ENCODE measurements around the gene MRPL33. TPM values are rescaled to one million over a fixed set of nuclear protein-coding genes. Genes with fewer than 3 reads are reported as not detected.

MRPL33 gene
- total and polyA plus RNA-seq, 3 donors from 2014 or later, result 142 to 204 (median 175) TPM

DNA sequence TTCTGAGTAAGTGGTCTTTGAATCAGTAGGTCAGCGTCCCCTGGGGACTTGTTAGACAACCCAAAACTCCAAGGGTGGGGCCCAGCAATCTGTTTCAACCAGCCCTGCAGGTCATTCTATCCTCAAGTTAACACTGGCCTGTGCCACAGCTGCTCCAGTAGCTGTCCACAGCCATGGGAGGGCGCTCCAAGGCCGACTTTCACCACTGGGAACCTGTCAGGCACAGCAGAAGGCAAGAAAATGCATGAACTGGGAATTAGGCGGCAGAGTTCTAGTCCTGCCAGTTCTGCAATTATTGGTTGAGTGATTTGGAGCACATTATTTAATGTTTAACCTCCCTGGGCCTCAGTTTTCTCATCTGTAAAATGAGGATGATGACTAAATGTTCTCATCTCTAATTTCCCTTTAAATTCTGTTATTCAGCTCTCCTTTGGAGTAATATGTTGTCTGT is 17.4 kb upstream of the MRPL33 start:
- 53 to 57% methylated on average over 4 of the region's 4 CpGs for WGBS, 2 donors
- H3K4me1 ChIP-seq, result peaks cover 11% of the 10 kb centered on the region
- intact Hi-C loops (cut with DNase I; ENCODE audit: low total_unique reads), result no loop called here
- no peak overlapping the region for H3K27ac ChIP-seq
- no peaks in the 10 kb centered on the region for H3K36me3 ChIP-seq (ENCODE audit: low read depth, missing control alignments)
- TF ChIP-seq, protein P1, sequence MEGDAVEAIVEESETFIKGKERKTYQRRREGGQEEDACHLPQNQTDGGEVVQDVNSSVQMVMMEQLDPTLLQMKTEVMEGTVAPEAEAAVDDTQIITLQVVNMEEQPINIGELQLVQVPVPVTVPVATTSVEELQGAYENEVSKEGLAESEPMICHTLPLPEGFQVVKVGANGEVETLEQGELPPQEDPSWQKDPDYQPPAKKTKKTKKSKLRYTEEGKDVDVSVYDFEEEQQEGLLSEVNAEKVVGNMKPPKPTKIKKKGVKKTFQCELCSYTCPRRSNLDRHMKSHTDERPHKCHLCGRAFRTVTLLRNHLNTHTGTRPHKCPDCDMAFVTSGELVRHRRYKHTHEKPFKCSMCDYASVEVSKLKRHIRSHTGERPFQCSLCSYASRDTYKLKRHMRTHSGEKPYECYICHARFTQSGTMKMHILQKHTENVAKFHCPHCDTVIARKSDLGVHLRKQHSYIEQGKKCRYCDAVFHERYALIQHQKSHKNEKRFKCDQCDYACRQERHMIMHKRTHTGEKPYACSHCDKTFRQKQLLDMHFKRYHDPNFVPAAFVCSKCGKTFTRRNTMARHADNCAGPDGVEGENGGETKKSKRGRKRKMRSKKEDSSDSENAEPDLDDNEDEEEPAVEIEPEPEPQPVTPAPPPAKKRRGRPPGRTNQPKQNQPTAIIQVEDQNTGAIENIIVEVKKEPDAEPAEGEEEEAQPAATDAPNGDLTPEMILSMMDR (IDR thresholded peaks at IDR 0.05), result peak; percentile 53 to 59 (median 57)
- TF ChIP-seq POLR2A (IDR thresholded peaks at IDR 0.05), result no peak
- H3K27me3 ChIP-seq, result no peaks in the 10 kb centered on the region
- no peak overlapping the region for H3K4me3 ChIP-seq
- peak; percentile 85 for DNase-seq
- H3K9me3 ChIP-seq, result no peaks in the 10 kb centered on the region

DNA sequence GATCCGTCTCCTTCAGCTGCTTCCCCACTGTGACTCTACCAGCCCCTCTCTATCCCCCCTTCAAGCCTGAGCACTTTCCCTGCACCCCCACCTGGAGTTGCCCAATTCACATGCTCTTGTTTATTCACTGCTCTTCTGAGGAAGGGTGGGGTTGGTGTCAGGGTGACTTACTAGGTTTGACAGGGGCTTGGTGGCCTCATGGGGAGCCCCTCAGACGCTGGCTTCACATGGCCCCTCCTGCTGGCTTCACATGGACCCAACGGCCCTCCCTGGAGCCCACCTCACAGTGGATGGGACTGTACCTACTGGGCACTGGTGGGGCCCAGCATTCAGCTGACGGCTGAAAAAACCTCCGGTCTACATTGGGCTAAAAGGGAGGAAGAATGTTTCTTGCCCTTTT is 16.7 kb upstream of the MRPL33 start:
- no peak overlapping the region for H3K4me3 ChIP-seq
- no peak overlapping the region for H3K27ac ChIP-seq
- no peaks in the 10 kb centered on the region for H3K27me3 ChIP-seq
- WGBS, 2 donors, result 90 to 94% methylated on average over 5 of the region's 5 CpGs
- no peaks in the 10 kb centered on the region for H3K9me3 ChIP-seq
- intact Hi-C loops (cut with DNase I; ENCODE audit: low total_unique reads), result no loop called here
- TF ChIP-seq, protein P1 (IDR thresholded peaks at IDR 0.05), result no peak
- TF ChIP-seq POLR2A (IDR thresholded peaks at IDR 0.05), result no peak
- no peak for DNase-seq
- H3K4me1 ChIP-seq, result peaks cover 11% of the 10 kb centered on the region
- H3K36me3 ChIP-seq (ENCODE audit: low read depth, missing control alignments), result no peaks in the 10 kb centered on the region

DNA sequence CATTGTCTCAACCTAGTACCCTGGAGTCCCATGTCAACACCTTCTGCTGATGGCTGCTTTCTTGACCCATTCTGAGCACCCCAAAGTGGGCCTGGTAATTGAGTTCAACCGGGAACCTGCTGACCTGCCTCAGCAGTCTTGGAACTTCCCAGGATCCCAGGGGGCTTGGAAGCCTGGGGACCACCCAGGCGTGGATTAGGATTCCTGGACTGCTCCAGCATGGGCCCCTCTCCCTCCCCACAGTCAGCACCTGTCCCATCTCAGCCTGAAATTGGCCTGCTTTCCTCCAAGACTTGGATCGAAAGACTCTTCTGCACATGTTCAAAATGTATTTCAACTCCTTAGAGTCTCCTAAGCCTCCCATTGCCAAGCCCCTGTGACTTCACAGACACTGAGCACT is 15.4 kb upstream of the MRPL33 start:
- DNase-seq, result no peak

DNA sequence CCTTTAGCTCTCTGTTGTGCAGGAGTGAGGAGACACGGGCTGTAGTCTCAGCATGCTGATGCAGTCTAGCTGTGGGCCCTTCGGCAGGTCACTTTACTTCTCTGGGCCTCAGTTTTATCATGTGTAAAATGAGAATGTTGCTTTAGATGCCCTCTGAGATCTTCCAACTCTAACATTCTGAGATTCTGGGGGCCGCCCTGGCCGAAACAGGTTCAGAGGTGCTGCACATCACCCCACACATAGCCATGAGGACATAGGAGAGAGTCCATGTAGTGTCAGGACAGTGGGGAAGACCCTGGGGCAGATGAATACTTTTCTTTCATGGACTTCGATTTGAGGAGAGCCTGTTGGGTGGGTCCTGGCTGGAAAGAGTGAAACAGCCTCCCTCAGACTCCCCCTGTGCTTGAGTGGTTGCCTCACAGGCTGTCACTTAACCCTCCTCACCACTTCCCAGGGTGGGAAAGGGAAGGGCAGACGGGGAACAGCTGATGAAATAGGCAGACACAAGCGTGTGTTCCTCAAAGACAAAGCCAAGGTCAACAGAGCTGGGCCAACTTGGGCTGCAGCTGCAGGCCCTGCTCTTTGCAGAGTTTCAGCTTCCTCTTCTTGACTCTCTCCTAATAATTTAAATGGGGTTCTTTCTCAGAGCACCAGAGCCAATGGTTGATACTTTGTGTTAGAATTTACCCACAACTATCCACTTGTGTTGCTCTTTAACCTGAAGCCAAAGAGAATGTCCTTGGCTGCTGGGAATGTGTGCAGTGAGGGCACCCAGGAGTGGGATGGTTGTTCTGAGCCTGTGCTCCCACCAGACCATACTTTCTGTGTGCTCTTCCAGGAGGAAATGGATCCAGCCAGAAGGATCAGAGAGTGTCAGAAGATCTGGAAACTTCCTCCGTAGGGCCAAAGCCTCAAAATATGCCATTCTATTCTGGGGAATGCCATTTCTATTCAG is 14.7 kb upstream of the MRPL33 start:
- H3K9me3 ChIP-seq, result no peaks in the 10 kb centered on the region
- no peak overlapping the region for H3K4me3 ChIP-seq
- peak overlapping the region in 1 of 2 donors; percentile 61 for H3K27ac ChIP-seq
- H3K36me3 ChIP-seq (ENCODE audit: low read depth, missing control alignments), result no peaks in the 10 kb centered on the region
- no peaks in the 10 kb centered on the region for H3K27me3 ChIP-seq
- intact Hi-C loops (cut with DNase I; ENCODE audit: low total_unique reads), result no loop called here
- DNase-seq, result peak; percentile 60
- WGBS, 2 donors, result 62 to 66% methylated on average over 8 of the region's 8 CpGs
- H3K4me1 ChIP-seq, result peaks cover 11% of the 10 kb centered on the region
- no peak for TF ChIP-seq POLR2A (IDR thresholded peaks at IDR 0.05)
- TF ChIP-seq, protein P1 (IDR thresholded peaks at IDR 0.05), result no peak

More for the DNA sequence above, 15.4 kb upstream of the MRPL33 start:
- WGBS, 2 donors, result 75 to 94% methylated on average over 2 to 3 of the region's 3 CpGs
- H3K4me3 ChIP-seq, result no peak overlapping the region
- intact Hi-C loops (cut with DNase I; ENCODE audit: low total_unique reads), result no loop called here
- H3K27me3 ChIP-seq, result no peaks in the 10 kb centered on the region
- H3K36me3 ChIP-seq (ENCODE audit: low read depth, missing control alignments), result no peaks in the 10 kb centered on the region
- no peaks in the 10 kb centered on the region for H3K9me3 ChIP-seq
- TF ChIP-seq POLR2A (IDR thresholded peaks at IDR 0.05), result no peak
- H3K27ac ChIP-seq, result peak overlapping the region in 1 of 2 donors; percentile 54
- H3K4me1 ChIP-seq, result peaks cover 11% of the 10 kb centered on the region

DNA sequence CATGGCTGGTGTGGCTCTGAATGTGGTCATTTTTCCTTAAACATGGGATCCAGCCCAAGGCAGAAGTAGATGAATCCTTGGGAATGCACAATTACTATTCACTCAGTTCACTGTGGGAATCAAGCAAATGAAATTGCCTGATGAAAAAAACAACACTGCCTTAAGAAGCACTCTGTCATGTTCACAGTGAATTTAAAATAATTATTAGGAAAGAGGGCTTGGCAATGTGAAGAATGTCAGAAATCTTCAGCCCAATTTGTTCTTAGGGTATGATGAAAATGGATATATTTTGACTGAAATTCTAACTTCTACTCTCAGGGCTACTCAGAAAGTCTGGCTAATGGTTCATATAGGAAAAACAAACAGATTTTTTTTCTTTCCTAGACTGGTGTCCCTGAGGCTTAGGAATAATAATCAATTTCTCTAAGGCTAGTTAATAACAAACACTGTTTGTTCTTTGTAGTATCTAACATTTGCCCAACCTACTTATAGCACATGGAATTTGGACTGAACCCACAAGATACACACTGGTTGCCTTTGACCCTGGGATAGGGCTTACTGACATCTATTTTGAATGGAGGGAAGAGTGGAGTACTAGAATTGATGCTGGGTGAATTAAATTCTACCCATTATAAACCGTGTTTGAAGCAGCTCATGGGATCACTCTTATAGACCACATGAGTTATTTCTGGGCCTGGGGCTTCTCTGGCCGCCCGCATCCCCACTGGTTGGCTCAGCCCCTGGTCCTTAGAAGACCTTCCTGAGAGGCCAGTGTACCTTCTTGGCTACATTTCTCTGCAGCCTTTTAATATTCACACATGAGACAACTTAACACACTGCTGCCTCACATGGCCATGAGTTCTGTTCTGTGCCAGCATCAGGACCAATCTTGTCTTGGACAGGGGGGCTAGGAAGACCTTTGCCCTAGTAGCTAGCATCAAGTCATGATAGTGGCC is 8.3 kb upstream of the MRPL33 start:
- Histone ChIP-seq H3K27ac (no peak overlapping the region), H3K4me3 (no peak overlapping the region), H3K4me1 (peaks cover 6% of the 10 kb centered on the region), H3K9me3 (no peaks in the 10 kb centered on the region), H3K27me3 (no peaks in the 10 kb centered on the region), H3K36me3 (ENCODE audit: low read depth, missing control alignments) (no peaks in the 10 kb centered on the region)
- TF ChIP-seq, protein P1 (IDR thresholded peaks at IDR 0.05), result no peak
- 92 to 93% methylated on average over 3 of the region's 3 CpGs for WGBS, 2 donors
- intact Hi-C loops (cut with DNase I; ENCODE audit: low total_unique reads), result no loop called here
- DNase-seq, result no peak
